NCI-H1105 treated with DMSO at 0.1 percent for 48 hours (cell line): ENCODE measurements around the gene KRTAP10-8.
"Not testable (repeated sequence)": the region's sequence is repeated elsewhere in the genome, so short reads cannot be mapped to it uniquely, and the experiment has no call there.

Experiments used
- DNase-seq: peaks from one replicate; lab custom pipeline; 2025; lab: John Stamatoyannopoulos, UW

Gene KRTAP10-8

GRCh38 chr21:44579056-44579832 is 32.6 kb upstream of the KRTAP10-8 start:
- no peak for DNase-seq

GRCh38 chr21:44579833-44580144 is 32.1 kb upstream of the KRTAP10-8 start:
- no peak for DNase-seq

DNA sequence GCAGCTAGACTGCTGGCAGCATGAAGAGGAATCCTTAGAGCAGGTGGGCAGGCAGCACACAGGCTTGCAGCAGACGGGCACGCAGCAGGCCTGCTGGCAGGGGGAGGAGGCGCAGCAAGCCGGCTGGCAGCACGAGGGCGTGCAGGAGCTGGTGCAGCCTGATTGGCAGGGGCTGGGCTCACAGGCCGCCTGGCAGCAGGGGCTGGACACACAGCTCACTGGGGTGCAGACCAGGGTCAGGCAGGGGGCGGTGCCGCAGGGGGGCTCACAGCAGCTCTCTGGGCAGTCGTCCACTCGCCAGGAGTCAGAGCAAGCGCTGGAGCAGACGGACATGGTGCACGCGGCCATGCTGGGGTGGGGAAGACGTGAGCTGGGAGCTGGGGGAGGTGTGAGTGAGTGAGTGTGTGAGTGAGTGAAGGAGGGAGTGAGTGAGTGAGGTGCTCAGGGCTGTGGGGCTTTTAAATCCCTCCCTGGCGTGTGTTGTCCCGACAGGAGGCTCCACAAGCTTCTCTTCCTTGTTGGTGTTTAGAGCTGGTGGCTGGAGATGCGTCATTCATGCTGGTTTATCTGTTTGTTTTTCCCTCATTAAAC is 31.6 kb upstream of the KRTAP10-8 start, which contains the start of gene KRTAP10-5:
TSS of gene KRTAP10-5 (minus strand) at position 374 of the 591 bp plus-strand sequence. CDS start at position 348, 26 bp downstream.
- not testable (repeated sequence) for DNase-seq

GRCh38 chr21:44581158-44581557 is 30.7 kb upstream of the KRTAP10-8 start:
- DNase-seq, result no peak

- no peak for DNase-seq
Measured at GRCh38 chr21:44582055-44582454, 29.8 kb upstream of the KRTAP10-8 start.

GRCh38 chr21:44583089-44583799 is 28.6 kb upstream of the KRTAP10-8 start:
- no peak for DNase-seq

DNA sequence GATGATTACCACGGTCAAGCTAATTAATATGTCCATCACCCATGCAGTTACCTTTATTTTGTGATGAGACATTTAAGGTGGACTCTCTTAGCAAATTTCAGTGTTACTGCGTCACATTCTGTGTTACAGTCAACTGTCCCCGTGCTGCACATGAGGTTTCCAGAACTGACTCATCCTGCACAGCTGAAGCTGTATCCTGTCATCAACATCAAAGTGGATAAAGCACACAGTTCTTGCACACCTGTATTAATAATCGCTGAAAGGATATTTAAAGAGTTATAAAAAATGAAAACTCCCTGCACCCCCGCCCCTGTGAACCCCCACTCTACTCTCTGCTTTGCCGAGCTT is 28.1 kb upstream of the KRTAP10-8 start:
- DNase-seq, result no peak

- DNase-seq, result no peak
Measured at GRCh38 chr21:44585892-44586291, 26.0 kb upstream of the KRTAP10-8 start.

GRCh38 chr21:44589094-44589493 is 22.8 kb upstream of the KRTAP10-8 start:
- no peak for DNase-seq

DNA sequence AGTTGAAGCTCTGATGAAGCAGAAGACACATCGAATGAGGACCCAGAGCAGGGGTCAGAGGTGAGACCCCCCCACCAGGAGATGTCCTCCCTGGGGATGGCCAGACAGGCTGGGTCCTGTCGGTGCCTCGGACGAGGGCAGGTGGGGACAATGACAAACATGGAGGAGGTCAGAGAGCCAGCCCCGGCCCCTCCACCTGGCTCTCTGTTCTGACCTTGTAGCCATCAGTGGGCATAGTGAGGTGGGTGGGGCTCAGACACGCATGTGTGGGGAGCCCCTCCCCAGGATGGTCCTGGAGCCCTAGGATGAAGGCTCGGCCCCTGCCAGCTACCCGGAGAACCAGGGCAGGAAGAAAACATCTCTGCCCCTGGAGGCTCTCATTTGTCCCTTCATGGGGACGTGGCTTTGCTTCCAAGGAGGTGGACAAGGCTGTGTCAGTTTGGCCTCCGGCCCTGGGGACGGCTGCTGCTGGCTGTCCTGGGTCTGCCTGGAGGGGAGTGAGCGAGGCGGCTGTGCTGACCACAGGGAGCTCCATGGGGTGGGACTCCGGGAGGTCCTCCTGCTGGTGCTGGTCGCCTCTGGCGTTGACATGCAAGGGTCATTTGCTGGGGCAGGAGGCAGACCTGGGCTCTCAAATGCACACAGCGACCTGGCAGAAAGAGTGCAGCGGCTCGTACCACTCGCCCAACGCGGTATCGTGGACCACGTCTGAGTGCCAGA is 22.1 kb upstream of the KRTAP10-8 start:
- DNase-seq, result no peak

- no peak for DNase-seq
Measured at GRCh38 chr21:44590311-44590721, 21.6 kb upstream of the KRTAP10-8 start.

- DNase-seq, result not testable (repeated sequence)
Measured at GRCh38 chr21:44590897-44591800, 20.7 kb upstream of the KRTAP10-8 start.

- not testable (repeated sequence) for DNase-seq
Measured at GRCh38 chr21:44591801-44592130, 20.1 kb upstream of the KRTAP10-8 start.

DNA sequence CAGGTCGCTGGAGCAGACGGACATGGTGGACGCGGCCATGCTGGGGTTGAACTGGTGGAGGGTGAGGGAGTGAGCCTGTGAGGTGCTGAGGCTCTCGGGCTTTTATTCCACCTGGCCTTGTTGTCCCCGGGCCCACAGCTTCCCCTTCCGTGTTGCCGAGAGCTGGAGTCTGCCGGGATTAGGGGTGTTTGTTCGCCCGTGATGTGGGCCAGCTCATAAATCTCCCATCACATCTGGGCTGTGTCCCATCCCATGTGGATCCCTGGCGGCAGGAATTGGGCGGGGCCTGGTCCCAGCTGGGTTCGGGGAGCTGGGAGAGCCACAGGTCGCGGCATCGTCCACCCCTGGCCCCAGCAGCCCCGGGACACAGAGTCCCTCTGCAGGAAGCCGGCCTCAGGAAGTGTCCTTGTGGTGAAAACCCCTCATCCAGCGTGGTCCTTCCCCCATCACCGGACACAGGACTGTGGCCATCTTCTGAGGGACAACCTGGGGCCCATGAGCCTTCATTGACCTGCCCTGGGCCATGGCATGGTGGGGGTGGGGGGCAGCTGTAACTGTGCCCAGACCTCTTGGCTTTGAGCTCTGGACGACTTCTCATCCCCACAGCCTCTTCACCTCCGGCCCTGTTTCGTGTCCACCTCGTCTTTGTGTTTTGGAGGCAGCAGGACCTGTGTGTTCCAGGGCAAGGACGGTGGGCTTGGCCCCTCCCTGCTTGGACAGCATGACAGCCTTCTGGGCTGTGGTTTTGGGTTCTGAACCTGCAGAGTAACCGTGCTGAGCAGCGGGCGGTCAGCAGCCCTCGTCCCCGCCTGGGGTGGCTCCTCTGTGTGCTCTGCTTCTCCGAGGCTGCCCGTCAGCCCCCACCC is 19.2 kb upstream of the KRTAP10-8 start, which contains the start of gene KRTAP10-6:
TSS of gene KRTAP10-6 (minus strand) at position 60 of the 866 bp plus-strand sequence. CDS start at position 39, 21 bp downstream.
- no peak for DNase-seq

- DNase-seq, result no peak
Measured at GRCh38 chr21:44593598-44594405, 18.1 kb upstream of the KRTAP10-8 start.

- DNase-seq, result no peak
Measured at GRCh38 chr21:44594406-44594916, 17.4 kb upstream of the KRTAP10-8 start.

- DNase-seq, result no peak
Measured at GRCh38 chr21:44595524-44595923, 16.4 kb upstream of the KRTAP10-8 start.

GRCh38 chr21:44596068-44596725 is 15.7 kb upstream of the KRTAP10-8 start:
- DNase-seq, result no peak

- no peak for DNase-seq
Measured at GRCh38 chr21:44598061-44598460, 13.8 kb upstream of the KRTAP10-8 start.
